K562 (cell line): ENCODE results near the gene MMP1. TPM values are rescaled to one million over a fixed set of nuclear protein-coding genes. Genes with fewer than 3 reads are reported as not detected.

Experiments
- ATAC-seq: fragments of 200-7000 bp; cut with Tn5 transposase; 3 replicates; pipeline ENCODE4 v1.9.1; 2020; ENCODE audit warnings: moderate library complexity
- BruUV-seq: library from RNA; stranded (reverse); fragments of 400-500 nt; replicated peaks from 2 replicates; lab custom pipeline; 2021; lab: Mats Ljungman, UMichigan
- CTCF ChIA-PET: fragments of 300-600 bp; formaldehyde crosslinking; extraction: SDS; loops from one replicate; lab custom pipeline; 2021; ENCODE audit warnings: low intra/inter-chr PET ratio; lab: Yijun Ruan, JAX
- POLR2A ChIA-PET: fragments of 300-600, 350-650 bp; sonication (Branson Sonifier 250); formaldehyde crosslinking; extraction: SDS; loops from one replicate; lab custom pipeline; 2021; ENCODE audit warnings: antibody characterized with exemption, inconsistent platforms; lab: Yijun Ruan, JAX
- DNase-seq, 4 experiments: peaks; one replicate each; pipeline versions ENCODE4 v3.0.0 to v3.0.0-alpha.2; 2011 to 2018; ENCODE audit warnings: low spot score in 3 of 4, mixed read lengths in 3 of 4; ENCODE audit errors: extremely low read depth in 1 of 4
- FAIRE-seq: peaks from 2 replicates; lab custom pipeline; 2011; peaks lifted over from hg19 to GRCh38; lab: Jason Lieb, UNC
- H2AFZ ChIP-seq: 2 replicates; pipeline ENCODE4 v1.6.0; 2011; ENCODE audit warnings: low read depth, low read length, control low read depth, inconsistent platforms
- H3K27ac ChIP-seq: fragments of 200-600 bp; 3 replicates; pipeline ENCODE4 v1.8.0; 2011; ENCODE audit warnings: low read depth, mild to moderate bottlenecking, control low read depth, inconsistent platforms, low read length, moderate library complexity, mixed read lengths; ENCODE audit errors: extremely low read depth
- H3K27me3 ChIP-seq, 2 experiments: fragments of 300-600 bp in 1 of 2; 2 replicates in 1 of 2; 3 replicates in 1 of 2; pipeline versions ENCODE4 v1.6.0 to v1.8.0; 2011; ENCODE audit warnings: inconsistent platforms in 2 of 2, low read length in 2 of 2, mild to moderate bottlenecking in 1 of 2, mixed read lengths in 1 of 2, moderate library complexity in 1 of 2; ENCODE audit not compliant: control insufficient read depth in 2 of 2, insufficient read depth in 2 of 2
- H3K36me3 ChIP-seq: fragments of 300-600 bp; 3 replicates; pipeline ENCODE4 v1.8.0; 2011; ENCODE audit warnings: mild to moderate bottlenecking, low read length, inconsistent platforms; ENCODE audit not compliant: control insufficient read depth, insufficient read depth
- H3K4me1 ChIP-seq, 2 experiments: fragments of 200-600 bp in 1 of 2; replicated peaks in 1 of 2; 2 replicates in 1 of 2; 3 replicates in 1 of 2; pipeline versions ENCODE4 v1.5.1 to v1.8.0; 2011; ENCODE audit warnings: inconsistent platforms in 2 of 2, low read length in 2 of 2, mild to moderate bottlenecking in 1 of 2, mixed read lengths in 1 of 2, moderate library complexity in 1 of 2; ENCODE audit not compliant: control insufficient read depth in 2 of 2, insufficient read depth in 2 of 2
- H3K4me2 ChIP-seq: 2 replicates; pipeline ENCODE4 v1.6.1; 2011; ENCODE audit warnings: low read length, control low read depth, inconsistent platforms, mixed read lengths; ENCODE audit not compliant: insufficient read depth
- H3K4me3 ChIP-seq: fragments of 200-600 bp; sonication (generic), shearing (Covaris generic); 2 replicates; pipeline ENCODE4 v1.5.1; 2016; ENCODE audit warnings: control low read depth, inconsistent platforms
- H3K79me2 ChIP-seq: fragments of 200-600 bp; 3 replicates; pipeline ENCODE4 v1.8.0; 2011; ENCODE audit warnings: low read length, inconsistent platforms; ENCODE audit not compliant: control insufficient read depth, insufficient read depth
- H3K9ac ChIP-seq, 2 experiments: 2 replicates each; pipeline versions ENCODE4 v1.6.0 to v1.6.1; 2011; ENCODE audit warnings: low read depth in 2 of 2, low read length in 2 of 2, control low read depth in 1 of 2, inconsistent platforms in 1 of 2, mild to moderate bottlenecking in 1 of 2, mixed read lengths in 1 of 2; ENCODE audit not compliant: insufficient read depth in 1 of 2
- H3K9me1 ChIP-seq: one replicate; pipeline ENCODE4 v1.6.0; 2011; ENCODE audit warnings: inconsistent platforms, mild to moderate bottlenecking, low read length, moderate library complexity; ENCODE audit not compliant: control insufficient read depth, insufficient read depth
- H3K9me3 ChIP-seq: replicated peaks from 2 replicates; pipeline ENCODE4 v1.5.1; 2011; ENCODE audit warnings: low read depth, low read length, inconsistent platforms; ENCODE audit not compliant: control insufficient read depth, insufficient read depth
- H4K20me1 ChIP-seq: replicated peaks from 2 replicates; pipeline ENCODE4 v1.6.1; 2011; ENCODE audit warnings: low read length, inconsistent platforms, mixed read lengths; ENCODE audit not compliant: control insufficient read depth, insufficient read depth
- CSDE1 ChIP-seq, 2 experiments: fragments of 450-650 bp; IDR thresholded peaks; 2 replicates each; pipeline ENCODE4 v1.6.1; 2016; ENCODE audit warnings: mild to moderate bottlenecking in 1 of 2
- CTBP1 ChIP-seq: fragments of 450-650 bp; IDR thresholded peaks from 2 replicates; pipeline ENCODE4 v1.6.1; 2016; ENCODE audit warnings: borderline replicate concordance
- FOXK2 ChIP-seq, 2 experiments: fragments of 450-650 bp; IDR thresholded peaks in 1 of 2; conservative IDR thresholded peaks in 1 of 2; 2 replicates each; pipeline ENCODE4 v1.6.1; 2016; ENCODE audit warnings: low read depth in 2 of 2, mild to moderate bottlenecking in 1 of 2
- HMG20B ChIP-seq: fragments of 250-450 bp; sonication (Bioruptor Pico); IDR thresholded peaks from 2 replicates; pipeline ENCODE4 v1.5.0; 2021; ENCODE audit warnings: mild to moderate bottlenecking
- HOXB6 ChIP-seq: fragments of 250-450 bp; sonication (Bioruptor Pico); IDR thresholded peaks from 2 replicates; pipeline ENCODE4 v1.5.1; 2022; ENCODE audit warnings: mild to moderate bottlenecking, borderline replicate concordance
- LARP7 ChIP-seq: fragments of 450-650 bp; IDR thresholded peaks from 2 replicates; pipeline ENCODE4 v1.6.1; 2016
- PRMT5 ChIP-seq: sonication (generic); formaldehyde crosslinking; IDR thresholded peaks from 2 replicates; pipeline ENCODE4 v1.5.0; 2020; ENCODE audit warnings: missing genetic modification reagents
- RNF2 ChIP-seq: sonication (generic); IDR thresholded peaks from 2 replicates; pipeline ENCODE4 v1.6.1; 2016
- TAF7 ChIP-seq: fragments of 450-650 bp; IDR thresholded peaks from 2 replicates; pipeline ENCODE4 v1.6.1; 2016; ENCODE audit warnings: missing genetic modification characterization, missing compliant biosample characterization
- ZNF174 ChIP-seq: fragments of 250-450 bp; sonication (Bioruptor Pico); IDR thresholded peaks from 2 replicates; pipeline ENCODE4 v1.4.0; 2020; ENCODE audit warnings: mild to moderate bottlenecking
- ZNF224 ChIP-seq: sonication (generic); formaldehyde crosslinking; IDR thresholded peaks from 2 replicates; pipeline ENCODE4 v1.8.0; 2022; ENCODE audit warnings: mild to moderate bottlenecking, missing genetic modification reagents
- ZNF75A ChIP-seq: fragments of 450-650 bp; formaldehyde crosslinking; IDR thresholded peaks from 2 replicates; pipeline ENCODE4 v1.4.0; 2020; ENCODE audit warnings: mild to moderate bottlenecking
- WGBS: fragments of 100-300 bp; shearing (Covaris generic); methylation state at CpG from one replicate; pipeline ENCODE4 v1.1.6; 2016; ENCODE audit warnings: low coverage, mixed read lengths; ENCODE audit not compliant: insufficient coverage; ENCODE audit errors: missing lambda C conversion rate; 5-methylcytosine and 5-hydroxymethylcytosine counted together
- in situ Hi-C: fragments of 300-500 bp; cut with MboI; formaldehyde crosslinking; loops from 4 replicates; pipeline ENCODE4 v1.15.0; 2018; ENCODE audit warnings: inconsistent platforms, mixed read lengths
- intact Hi-C: fragments of 100-400 bp; cut with micrococcal nuclease; formaldehyde crosslinking; loops from 2 replicates; pipeline ENCODE4 v1.14.2; 2022
- polyA plus RNA-seq, 8 experiments: library from polyadenylated mRNA; depleted of rRNA in 4 of 8; stranded (reverse) in 5 of 8; unstranded in 3 of 8; fragments of >200 nt; fragmentation: Nextera tagmentation in 2 of 8; fragmentation: Illumina TruSeq in 1 of 8; extraction: Ambion mirVana in 2 of 8; extraction: Trizol in 1 of 8; gene quantifications; 2 replicates each; pipeline versions ENCODE4 v1.2.1 to v1.2.3, GENCODE V29; 2011 to 2014; ENCODE audit warnings: inconsistent platforms in 1 of 8, missing spikeins in 1 of 8
- total RNA-seq, 7 experiments: library from RNA; depleted of rRNA in 6 of 7; stranded (reverse); fragments of >200 nt in 6 of 7; fragmentation: Illumina TruSeq in 2 of 7; extraction: Trizol in 2 of 7; gene quantifications; 2 replicates each; pipeline versions ENCODE4 v1.2.1 to v1.2.3, GENCODE V29; 2011 to 2021; ENCODE audit warnings: low replicate concordance in 1 of 7
- TF ChIP-seq, protein P1 (sequence below): IDR thresholded peaks from 2 replicates; pipeline ENCODE4 v1.6.1; 2011; ENCODE audit warnings: borderline replicate concordance, low read depth, mild to moderate bottlenecking, moderate library complexity, low read length; ENCODE audit not compliant: insufficient read depth, poor library complexity, severe bottlenecking
- TF ChIP-seq, protein P2 (sequence below): sonication (generic); formaldehyde crosslinking; IDR thresholded peaks from 2 replicates; pipeline ENCODE4 v1.8.1; 2023; ENCODE audit warnings: mild to moderate bottlenecking, missing genetic modification reagents
- TF ChIP-seq, protein P3 (sequence below): fragments of 450-650 bp; IDR thresholded peaks from 2 replicates; pipeline ENCODE4 v1.6.1; 2017; ENCODE audit warnings: mild to moderate bottlenecking, moderate library complexity

The MMP1 gene
- total and polyA plus RNA-seq, 9 of the 15 experiments (the other 6 are each of a cell fraction or from before 2014, with no cell fraction given) = 0.06 to 0.33 (median 0.15) TPM; not detected in 2

DNA sequence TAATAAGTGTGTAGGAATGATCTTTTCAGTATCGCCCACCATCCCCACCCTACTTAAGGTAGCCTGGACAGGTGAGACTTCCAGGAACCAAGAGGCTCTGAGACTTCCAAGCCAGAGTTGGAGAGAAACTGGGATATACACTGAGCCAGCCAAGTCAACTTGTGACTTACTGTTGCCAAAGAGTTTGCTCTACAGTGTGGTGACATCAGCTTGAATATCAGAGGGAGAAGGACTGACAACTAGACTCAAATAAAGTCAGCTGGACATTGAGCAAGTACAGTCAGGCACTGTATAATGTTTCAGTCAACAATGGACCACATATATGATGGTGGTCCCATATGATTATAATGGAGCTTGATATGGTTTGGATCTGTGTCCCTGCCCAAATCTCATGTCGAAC lies 16.3 kb downstream of the MMP1 start (continued):
- TF ChIP-seq, protein P1, sequence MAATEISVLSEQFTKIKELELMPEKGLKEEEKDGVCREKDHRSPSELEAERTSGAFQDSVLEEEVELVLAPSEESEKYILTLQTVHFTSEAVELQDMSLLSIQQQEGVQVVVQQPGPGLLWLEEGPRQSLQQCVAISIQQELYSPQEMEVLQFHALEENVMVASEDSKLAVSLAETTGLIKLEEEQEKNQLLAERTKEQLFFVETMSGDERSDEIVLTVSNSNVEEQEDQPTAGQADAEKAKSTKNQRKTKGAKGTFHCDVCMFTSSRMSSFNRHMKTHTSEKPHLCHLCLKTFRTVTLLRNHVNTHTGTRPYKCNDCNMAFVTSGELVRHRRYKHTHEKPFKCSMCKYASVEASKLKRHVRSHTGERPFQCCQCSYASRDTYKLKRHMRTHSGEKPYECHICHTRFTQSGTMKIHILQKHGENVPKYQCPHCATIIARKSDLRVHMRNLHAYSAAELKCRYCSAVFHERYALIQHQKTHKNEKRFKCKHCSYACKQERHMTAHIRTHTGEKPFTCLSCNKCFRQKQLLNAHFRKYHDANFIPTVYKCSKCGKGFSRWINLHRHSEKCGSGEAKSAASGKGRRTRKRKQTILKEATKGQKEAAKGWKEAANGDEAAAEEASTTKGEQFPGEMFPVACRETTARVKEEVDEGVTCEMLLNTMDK = no peak
- no peak for TF ChIP-seq HOXB6 (CRISPR knock-in tag)
- no peak for TF ChIP-seq LARP7
- TF ChIP-seq, all 486 proteins: peak for 0

DNA sequence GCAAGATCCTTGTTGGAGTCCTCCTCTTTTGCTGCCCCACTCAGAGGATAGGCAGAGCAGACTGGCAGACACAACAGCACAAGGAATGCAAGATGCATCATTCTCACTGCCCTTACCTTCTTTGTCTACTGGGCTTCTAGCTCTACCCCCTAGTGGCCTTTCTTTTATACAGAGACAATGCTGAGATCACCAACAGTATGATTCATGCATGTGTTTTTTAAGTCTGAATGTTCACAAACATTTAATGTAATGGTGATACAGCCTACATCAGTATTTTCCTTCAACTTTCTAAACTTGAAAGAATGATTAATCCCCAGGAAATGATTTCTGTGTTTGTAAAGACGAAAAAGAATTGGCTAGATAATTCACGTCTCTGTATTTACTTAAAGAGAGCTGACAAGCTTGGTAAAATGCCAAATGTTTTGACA lies 17.5 kb downstream of the MMP1 start, which contains the start of gene MMP10:
MMP10 (minus strand) TSS at position 138 of the 428 bp plus-strand sequence; CDS start at position 101, 37 bp downstream.
- in situ Hi-C loops (no loop called here), intact Hi-C loops (no loop called here)
- no peaks in the 10 kb centered on the region for H3K9me1 ChIP-seq
- H3K27ac ChIP-seq = no peak within 1 kb of the TSS
- H2AFZ ChIP-seq = no peak within 1 kb of the TSS
- ATAC-seq (no peak), FAIRE-seq (no peak), DNase-seq (no peak)
- no peak within 1 kb of the TSS for H3K4me2 ChIP-seq
- BruUV-seq = no TSS peak
- no peaks in the 10 kb centered on the region for H3K4me1 ChIP-seq
- no peaks in the 10 kb centered on the region for H3K27me3 ChIP-seq
- H3K9ac ChIP-seq = no peak within 1 kb of the TSS
- no peak within 1 kb of the TSS for H3K4me3 ChIP-seq
- POLR2A ChIA-PET = no interaction called here
- H3K36me3 ChIP-seq = no peaks in the 10 kb centered on the region
- CTCF ChIA-PET = no interaction called here
- no peaks in the 10 kb centered on the region for H3K9me3 ChIP-seq
- 3% methylated on average over 2 of the region's 2 CpGs for WGBS
- no peaks in the 10 kb centered on the region for H4K20me1 ChIP-seq
- H3K79me2 ChIP-seq = no peaks in the 10 kb centered on the region
- TF ChIP-seq CSDE1 (IDR thresholded peaks at IDR 0.05) (no peak), ZNF224 (CRISPR knock-in tag) (no peak), ZNF75A (CRISPR knock-in tag) (no peak), RNF2 (no peak), TAF7 (tag) (no peak), HMG20B (CRISPR knock-in tag) (no peak), PRMT5 (CRISPR knock-in tag) (no peak), CTBP1 (no peak), ZNF174 (no peak), FOXK2 (conservative IDR thresholded peaks at IDR 0.05 in 1 of 2, IDR thresholded peaks at IDR 0.05 in 1 of 2; ENCODE audit: low read depth in 2 of 2) (no peak)
- TF ChIP-seq, protein P2, sequence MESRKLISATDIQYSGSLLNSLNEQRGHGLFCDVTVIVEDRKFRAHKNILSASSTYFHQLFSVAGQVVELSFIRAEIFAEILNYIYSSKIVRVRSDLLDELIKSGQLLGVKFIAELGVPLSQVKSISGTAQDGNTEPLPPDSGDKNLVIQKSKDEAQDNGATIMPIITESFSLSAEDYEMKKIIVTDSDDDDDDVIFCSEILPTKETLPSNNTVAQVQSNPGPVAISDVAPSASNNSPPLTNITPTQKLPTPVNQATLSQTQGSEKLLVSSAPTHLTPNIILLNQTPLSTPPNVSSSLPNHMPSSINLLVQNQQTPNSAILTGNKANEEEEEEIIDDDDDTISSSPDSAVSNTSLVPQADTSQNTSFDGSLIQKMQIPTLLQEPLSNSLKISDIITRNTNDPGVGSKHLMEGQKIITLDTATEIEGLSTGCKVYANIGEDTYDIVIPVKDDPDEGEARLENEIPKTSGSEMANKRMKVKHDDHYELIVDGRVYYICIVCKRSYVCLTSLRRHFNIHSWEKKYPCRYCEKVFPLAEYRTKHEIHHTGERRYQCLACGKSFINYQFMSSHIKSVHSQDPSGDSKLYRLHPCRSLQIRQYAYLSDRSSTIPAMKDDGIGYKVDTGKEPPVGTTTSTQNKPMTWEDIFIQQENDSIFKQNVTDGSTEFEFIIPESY = no peak
- TF ChIP-seq, protein P3, sequence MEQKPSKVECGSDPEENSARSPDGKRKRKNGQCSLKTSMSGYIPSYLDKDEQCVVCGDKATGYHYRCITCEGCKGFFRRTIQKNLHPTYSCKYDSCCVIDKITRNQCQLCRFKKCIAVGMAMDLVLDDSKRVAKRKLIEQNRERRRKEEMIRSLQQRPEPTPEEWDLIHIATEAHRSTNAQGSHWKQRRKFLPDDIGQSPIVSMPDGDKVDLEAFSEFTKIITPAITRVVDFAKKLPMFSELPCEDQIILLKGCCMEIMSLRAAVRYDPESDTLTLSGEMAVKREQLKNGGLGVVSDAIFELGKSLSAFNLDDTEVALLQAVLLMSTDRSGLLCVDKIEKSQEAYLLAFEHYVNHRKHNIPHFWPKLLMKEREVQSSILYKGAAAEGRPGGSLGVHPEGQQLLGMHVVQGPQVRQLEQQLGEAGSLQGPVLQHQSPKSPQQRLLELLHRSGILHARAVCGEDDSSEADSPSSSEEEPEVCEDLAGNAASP = no peak
